ENCODE measurements around the gene G3BP2.

DNA sequence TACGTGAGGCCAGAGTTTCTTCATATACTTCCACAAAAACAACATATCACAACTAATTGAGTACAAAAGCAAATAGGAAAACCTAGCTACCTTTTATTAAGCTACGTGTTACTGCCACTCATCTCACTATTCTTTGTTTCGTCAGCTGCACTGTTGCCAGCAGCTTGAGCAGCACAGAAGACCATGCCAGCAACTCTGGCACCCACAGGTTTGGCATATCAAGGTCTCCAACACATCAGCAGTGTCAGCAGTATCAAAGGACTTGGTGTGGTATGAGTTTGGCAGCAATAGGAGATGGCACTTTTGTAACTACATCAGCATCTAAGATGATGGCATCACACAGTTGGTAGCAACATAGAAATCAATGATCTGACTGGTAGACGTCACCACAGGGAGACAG is 73.6 kb downstream of the G3BP2 start:
- TF ChIP-seq, protein P1, sequence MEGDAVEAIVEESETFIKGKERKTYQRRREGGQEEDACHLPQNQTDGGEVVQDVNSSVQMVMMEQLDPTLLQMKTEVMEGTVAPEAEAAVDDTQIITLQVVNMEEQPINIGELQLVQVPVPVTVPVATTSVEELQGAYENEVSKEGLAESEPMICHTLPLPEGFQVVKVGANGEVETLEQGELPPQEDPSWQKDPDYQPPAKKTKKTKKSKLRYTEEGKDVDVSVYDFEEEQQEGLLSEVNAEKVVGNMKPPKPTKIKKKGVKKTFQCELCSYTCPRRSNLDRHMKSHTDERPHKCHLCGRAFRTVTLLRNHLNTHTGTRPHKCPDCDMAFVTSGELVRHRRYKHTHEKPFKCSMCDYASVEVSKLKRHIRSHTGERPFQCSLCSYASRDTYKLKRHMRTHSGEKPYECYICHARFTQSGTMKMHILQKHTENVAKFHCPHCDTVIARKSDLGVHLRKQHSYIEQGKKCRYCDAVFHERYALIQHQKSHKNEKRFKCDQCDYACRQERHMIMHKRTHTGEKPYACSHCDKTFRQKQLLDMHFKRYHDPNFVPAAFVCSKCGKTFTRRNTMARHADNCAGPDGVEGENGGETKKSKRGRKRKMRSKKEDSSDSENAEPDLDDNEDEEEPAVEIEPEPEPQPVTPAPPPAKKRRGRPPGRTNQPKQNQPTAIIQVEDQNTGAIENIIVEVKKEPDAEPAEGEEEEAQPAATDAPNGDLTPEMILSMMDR (IDR thresholded peaks at IDR 0.05; ENCODE audit: low read depth, low read length): no peak
- no peak for TF ChIP-seq EZH2phosphoT487 (IDR thresholded peaks at IDR 0.05; ENCODE audit: low read depth)
